GM21825 (cell line): ENCODE results near the gene RNLS.

Source experiments
- ATAC-seq: cut with Tn5 transposase; IDR thresholded peaks from one replicate; pipeline ENCODE4 v1.9.1; 2021; ENCODE audit warnings: mild to moderate bottlenecking, moderate library complexity; ENCODE audit not compliant: unreplicated experiment

Gene RNLS

DNA sequence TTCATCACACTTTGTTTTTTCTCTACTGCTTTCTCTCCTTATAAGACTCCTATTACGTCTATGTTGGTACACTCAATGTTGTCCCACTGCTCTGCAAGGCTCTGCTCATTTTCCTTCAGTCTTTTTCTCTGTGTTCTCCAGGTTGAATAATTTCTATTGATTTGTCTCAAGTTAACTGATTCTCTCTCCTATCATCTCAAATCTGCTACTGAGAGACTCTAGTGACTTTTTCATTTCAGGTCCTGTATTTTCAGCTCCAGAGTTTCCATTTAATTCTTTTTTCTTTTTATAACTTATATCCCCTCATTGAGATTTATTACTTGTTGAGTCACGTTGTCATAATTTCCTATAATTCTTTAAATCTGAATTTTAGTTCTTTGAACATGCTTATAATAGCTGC lies 100.9 kb downstream of the RNLS start:
- ATAC-seq, result no peak

DNA sequence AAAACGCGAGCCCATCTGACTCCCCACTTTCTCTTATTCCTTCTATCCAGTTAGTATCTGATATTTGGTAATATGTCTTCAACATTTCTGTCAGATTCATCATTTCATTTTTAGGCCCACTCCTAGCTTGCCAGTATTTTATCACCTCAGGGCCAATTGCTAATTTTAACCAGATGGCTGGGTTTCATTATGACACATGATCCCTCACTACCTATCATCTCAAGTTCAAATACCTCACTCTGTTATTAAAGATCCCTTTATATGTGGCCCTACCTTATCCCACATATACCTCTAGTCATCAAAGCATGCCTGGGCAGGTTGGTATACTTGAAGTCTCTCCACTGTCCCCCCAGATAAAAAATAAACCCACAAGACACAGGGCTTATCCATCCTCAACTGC lies 104.9 kb downstream of the RNLS start:
- no peak for ATAC-seq

DNA sequence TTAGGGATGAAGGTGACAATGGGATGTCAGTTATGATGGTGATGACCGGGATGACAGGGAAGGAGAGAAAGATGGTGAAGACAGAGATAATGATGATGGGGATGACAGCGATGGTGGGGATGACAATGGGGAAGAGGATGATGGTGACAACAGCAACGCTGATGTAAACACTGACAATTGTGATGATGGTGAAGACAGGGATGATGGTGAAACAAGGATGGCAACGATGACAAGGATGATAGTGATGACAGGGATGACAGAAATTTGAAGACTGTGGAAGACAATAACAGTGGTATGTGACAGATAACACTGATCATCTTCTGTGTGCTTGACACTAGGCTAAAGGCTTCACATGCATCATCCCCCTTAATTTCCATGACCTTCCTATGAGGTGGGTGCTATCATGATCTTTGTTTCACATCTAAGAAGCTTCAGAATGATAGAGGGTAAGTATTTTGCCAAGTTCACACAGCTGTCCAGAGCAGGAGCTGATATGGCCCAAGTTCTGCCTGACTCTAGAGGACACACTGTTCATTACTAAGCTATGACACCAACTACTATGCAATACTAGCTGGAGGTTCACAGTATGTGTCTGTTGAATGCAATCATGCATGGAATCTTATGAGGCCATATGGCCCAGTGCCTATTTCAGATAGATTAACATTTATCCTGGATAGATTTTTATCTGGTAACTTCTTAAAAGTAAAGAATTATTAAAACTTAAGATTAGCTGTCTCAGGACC lies 105.6 kb downstream of the RNLS start:
- ATAC-seq, result no peak

DNA sequence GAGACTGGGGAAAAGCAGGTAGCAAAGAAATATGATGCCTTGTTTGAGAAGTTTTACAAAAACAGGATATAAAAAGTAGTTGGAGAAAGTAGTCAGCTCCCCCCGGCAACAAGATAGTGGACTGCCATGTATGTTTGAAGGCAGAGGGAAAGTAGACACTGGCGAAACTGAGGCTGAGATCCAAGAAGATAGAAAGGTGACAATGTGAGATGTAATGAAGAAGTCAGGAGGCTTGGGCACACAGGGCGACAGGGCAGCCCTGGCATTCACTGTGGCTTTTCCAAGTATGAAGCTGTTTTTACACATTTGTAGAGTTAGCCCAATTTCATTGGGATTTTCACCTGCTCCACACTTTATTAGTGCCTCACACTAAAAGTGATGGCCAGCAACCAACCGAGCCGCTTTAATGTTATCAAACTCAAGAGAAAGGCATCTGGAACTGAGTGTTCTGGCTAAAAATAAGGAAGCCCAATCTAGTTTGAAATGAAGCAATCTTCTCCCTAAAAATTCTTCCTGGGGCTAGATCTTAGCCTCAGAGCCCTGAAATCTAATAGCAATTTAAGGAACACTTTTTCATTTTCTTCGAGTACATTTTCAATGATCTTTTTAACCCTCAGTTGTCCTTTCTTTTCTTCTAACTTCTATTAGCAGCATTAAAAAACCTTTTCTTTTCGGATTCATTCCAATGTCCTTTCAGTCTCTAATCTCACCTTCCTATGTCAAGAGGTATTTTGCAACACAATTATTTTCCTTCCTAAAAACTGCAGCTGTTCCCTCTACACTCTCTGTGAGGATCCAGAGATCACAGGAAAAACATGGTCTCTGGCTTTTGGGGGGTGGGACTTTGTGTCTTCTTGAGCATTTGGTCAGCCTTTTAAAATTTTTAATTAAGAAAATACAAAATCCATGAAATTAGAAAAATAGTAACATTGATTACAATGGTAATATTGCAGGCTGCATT lies 108.0 kb downstream of the RNLS start:
- no peak for ATAC-seq

DNA sequence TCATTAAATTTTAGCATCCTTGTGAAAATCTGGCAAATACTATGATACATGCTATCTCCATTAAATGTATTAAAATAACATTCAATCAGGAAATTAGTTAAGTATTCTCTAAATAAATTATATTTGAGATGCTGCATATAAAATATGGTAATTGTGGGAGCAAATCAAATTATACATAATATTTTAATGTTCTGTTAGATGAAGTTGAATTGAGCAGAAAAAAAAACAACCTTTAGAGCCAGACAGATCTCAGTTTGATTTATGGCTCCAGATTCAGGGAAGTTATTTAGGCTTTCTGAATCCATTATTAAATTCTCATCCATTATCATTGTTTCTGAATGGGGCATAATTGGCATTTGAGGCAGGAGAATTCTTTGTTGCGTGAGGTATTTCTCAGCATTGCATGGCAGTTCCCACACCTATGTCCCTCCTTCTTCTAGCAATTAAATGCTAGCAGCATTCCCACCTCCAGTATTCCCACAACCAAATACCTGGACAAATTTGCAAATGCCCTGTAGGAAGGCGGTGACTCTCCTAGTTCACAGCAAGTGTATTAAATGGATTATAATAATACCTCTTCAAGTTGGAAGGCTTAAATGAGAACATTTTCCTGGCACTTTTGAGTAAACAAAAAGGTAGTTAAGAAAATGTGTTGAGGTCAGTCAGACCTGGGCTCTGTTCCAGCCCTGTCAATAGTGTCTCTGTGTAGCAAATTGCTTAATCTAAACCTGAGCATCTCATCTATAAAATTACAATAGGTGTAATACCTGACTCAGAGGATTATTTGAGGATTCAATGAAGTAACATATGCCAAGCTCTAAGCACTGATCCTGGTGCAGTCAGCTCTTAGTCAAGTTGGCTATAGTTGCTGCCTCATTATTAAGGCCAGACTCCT lies 108.9 kb downstream of the RNLS start:
- ATAC-seq, result no peak

DNA sequence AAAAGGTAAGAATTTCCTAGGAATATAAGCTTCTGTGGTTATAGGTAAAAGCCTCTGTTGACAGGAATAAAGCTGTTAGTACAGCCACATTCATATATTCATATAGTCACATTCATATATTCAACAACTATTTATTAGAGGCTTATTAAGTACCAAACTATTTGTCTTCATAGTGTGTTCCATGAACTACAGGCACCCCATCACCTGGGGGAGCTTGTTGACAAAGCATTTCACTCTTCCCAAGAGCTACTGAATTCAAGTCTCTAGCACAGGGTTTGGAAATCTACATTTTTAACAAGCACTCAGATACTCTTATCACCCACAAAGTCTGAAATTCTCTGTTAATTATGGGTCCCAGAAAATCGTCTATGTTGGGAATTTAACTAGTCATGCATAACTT lies 110.6 kb downstream of the RNLS start:
- no peak for ATAC-seq

DNA sequence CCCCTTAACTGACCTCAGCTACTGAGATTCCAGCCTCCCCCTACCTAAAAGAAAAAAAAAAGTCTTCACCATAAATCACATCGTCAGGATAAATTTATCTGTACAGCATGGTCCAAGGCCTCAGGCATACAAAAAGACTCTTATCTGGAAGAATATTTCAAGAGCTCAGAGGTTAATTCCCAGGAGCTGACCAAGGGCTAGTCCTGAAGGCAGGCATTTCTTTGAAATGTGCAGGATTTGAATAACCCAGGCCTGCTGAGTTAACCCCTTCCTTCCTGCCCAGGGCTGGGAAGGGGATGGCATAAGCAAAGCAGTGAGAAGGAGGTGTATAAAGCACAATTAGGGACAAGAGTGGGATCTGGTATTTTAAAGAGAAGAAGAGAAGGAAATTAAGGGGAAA lies 111.2 kb downstream of the RNLS start:
- ATAC-seq, result no peak

DNA sequence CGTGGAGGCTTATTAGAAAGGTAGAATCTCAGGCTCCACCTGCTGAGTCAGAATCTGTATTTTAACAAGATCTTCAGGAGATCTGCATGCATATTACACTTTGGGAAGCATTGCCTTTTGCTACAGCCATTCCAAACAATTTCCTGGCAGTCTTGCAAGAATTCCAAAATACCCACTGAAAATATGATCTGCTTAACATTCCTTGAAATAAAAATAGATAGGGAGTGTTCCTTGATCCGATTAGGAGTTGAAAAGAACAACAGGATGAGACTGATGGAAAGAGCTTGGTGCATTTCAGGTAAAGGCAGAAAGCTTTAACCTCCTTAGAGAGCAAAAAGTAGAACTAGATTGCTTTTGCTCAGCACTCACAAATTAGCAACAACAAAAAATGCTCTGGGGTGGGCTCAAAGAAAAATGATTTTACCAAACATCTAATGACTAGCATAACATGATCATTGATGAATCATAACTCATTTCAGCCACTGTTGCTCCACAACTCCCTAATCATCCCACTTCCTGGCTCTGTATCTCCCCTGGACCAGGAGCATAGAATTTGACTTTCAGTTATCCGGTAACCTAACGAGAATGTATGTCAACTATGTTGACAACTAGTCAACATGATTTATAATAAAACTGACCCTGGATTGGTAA lies 115.2 kb downstream of the RNLS start:
- no peak for ATAC-seq

DNA sequence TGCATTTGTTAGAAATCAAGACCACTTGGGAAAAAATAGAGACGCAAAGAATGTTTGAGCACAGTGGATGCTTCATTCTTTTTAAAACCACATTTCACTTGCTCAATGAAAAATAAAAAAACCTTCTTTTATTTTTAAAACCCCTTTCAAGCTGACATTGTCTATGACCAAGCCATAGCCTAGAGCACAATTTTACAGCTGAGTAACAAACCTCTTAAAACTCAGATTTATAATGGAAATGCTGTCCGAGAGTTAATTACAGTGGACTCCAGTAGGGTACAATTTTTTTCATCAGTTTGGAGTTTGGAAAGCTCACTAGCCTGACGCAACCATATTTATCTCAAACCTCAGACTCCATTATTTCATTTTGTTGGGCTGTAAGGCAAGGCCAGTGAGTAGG lies 116.3 kb downstream of the RNLS start:
- no peak for ATAC-seq

DNA sequence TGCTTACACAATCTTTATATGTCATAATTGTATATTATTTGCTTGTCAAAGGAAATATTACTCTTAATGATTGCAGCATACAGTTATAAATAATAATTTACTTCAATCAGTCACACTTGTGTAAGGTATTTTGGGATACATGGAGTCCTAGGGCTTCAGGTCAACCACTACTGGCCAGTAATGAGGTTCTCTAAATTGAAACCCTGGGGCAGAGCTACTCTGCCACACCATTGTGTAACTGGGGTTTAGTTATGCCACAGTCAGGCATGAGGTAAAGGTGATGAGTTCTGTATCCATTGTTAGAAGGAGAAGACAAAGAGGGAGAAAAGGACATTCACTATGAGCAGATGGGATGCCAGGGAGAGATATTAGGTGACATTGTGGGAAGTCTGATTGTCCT lies 117.4 kb downstream of the RNLS start:
- no peak for ATAC-seq

DNA sequence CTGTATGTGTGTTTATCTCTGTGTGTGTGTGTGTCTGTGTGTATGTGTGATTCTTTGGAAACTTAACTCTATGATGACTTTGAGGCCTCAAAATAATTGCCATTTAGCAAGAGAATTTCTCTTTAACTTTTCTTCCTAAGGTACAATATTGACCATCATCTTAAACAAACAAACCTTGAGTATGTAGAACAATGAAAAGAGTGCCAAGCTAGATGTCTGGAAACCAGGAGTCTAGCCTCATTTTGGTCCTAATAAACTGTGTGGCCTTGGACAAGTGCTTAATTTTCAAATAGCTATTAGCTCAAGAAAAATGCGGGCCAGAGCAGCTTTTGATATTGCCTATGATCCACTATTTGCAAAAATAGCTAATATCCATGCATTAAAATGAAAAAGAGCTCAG lies 119.3 kb downstream of the RNLS start:
- no peak for ATAC-seq

DNA sequence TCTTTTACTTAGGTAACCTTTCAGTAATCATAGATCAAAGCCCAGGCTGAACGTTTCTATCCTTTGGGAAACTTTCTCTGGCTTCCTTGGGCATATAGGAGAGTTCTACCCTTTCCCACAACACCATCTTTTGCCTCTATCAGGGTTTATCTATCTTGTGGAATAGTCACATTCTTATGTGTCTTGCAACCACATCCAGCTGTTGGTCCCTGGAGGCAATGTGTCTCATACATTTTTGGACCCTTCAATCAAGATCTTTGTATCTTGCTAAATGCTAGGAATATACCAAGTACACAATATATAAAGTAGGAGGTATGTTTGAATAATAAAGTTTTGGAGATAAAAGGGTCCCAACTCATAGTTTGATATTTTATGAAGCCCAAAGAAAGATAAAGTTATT lies 121.7 kb downstream of the RNLS start:
- no peak for ATAC-seq

DNA sequence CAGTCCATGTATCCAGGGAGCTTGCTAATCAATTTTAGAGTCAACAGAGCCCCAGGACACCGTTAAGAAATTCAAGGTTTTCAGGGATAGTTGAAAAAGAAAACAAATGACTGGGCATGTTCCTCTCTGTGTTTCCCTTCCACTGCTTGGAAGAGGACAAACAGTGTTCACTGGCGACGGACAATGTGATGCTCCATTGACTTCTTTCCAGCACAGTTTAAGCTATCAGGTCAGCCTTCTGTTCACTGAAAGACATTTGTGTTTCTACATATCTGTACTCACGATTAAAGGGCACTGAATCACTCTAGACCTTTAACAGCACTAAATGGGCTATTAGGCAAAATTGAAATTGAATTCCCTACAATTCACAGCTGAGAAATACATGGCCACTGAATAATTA lies 123.6 kb downstream of the RNLS start:
- ATAC-seq, result no peak

DNA sequence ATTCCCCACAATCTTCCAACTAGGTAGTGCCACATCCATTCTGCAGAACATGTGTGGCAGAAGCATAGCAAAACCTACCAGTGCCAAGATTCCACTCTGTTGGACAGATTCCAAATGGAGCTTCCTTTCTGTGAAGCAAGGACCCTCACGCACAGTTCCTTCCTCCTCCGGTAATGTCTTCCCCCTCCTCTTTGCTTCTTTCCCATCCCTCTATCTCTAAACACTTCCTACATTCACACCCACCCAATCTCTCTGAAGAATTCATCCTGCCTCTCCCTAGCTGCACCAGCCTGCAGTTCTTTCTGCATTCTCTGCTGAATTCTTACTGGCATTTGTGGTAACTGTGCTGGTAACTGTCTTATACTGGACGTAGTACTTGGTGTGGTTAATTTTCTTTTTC lies 124.9 kb downstream of the RNLS start:
- ATAC-seq, result no peak

DNA sequence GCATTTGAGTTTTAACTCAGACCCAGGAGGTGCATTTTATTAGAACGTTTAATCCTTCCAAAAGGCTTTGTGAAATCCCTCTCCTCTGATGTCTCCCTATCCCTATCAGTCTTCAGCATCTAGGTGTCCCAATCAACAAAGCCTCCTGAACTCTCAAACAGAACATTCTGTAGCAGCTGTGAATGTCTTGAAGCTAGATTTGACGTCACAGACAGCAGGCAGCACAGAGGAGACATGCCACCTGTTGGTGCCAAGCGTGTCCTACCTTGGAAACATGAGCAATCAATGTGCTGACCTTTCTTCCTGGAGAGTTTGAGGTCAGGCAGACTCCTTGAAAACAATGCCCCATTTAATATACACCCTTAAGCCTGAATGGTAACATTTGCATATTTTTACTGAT lies 125.5 kb downstream of the RNLS start:
- ATAC-seq, result no peak

DNA sequence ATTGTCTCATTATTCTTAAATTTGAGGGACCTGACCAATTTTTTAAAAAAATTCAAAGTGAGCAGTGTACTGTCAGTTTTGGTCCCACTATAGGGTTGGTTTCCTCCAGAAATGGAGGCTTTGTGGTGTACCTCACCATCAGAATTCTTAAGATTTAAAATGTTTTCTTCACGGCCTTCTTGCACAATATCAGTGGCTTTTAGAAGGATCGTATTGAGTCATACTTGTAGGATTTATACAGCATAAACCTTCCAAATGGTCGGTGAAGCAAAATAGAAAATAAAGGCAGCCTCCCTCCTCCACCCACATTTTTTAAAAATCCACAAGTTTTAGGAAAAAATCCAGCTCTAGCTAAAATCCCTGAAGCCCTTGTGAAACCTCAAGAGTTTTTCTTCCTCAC lies 126.4 kb downstream of the RNLS start:
- no peak for ATAC-seq

DNA sequence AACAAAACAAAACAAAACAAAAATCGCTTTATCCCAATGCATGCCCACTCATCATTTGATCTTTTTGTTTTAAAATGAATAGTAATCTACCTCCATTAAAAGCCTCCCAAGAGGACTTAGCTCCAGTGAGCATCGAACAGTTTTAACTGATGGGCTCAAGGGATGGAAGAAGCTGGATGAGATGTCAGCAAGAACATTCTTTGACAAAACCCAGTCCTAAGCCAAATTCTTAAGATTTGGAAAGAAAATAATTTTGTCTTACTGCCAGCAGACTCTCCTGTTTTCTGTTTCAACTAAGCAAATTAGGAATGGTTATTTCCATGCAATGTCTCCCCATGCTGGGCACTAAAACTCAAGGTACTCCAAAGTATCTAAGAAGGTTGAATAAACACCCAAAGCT lies 127.3 kb downstream of the RNLS start:
- ATAC-seq, result no peak

DNA sequence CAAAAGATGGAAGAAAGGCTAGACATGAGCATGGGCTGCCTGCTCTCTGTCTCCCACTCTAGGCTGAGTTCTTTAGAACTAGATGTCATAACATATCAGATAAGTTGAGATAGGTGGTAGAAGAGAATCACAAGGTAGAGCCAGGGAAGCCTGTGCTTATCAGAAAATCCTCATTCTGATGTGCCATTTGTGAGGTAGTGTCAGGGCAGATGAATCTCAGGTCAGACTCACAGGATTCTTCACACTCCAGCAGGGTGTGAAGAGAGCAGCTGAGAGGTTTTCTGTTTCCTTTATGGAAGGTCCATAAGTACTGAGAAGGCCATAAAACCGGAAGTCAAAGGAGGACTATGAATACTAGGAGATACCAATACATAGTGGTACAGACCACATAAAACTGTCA lies 132.9 kb downstream of the RNLS start:
- ATAC-seq, result no peak

DNA sequence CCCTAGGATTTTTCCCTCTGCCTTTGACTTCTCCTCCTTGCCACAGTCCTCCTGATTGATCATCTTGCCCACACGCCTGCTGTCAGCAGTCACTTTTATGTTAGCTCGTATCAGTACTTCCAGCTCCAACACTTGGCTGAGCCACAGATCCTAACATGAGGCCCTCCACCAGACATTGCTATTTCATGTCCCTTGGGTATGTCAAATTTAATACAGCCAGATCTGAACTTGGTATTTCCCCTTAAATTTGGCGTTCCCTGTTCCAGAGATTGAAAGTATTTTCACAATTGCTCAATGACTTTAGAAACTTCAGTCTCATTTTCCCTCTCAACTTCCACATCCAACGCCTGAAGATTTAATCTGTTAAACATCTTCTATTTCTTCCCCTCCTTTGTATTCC lies 140.4 kb downstream of the RNLS start:
- ATAC-seq, result no peak

DNA sequence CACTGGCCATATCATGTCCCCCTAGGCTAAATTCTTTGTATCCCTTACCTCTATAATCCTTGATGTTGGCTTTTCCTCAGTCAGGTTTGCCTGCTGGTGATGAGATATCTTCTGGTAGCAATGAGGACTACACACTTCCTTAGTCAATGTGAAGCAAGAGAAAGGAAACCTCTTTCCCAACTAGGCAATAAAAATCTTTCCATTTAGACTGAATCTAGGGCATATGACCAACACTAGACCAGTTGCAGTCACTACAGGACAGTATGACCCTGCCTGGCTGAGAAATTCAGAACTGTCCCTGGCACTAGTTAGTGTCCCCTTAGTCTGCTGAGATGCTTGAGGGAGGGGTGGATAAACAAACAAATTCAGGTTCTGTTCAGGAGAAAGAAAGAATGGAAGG lies 142.6 kb downstream of the RNLS start:
- ATAC-seq, result no peak

DNA sequence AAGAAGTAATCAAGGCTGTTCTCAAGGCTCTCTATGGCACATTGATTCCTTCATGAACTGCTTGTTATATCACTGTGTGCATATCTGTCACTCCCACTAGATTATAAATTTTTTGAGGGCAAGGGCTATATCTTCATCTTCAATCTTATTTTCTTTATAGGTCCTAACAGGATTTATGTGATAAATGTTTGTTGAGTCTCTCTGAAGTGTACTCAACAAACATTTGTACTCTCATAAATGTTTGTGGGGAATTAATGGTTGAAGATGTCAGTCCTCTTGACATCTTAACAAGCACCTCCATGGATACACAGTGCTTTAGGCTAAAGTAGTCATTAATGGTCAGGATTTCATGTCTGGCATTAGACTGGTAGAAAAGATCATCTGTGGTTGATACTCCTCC lies 143.2 kb downstream of the RNLS start:
- ATAC-seq, result no peak
